Stromal cell of bone marrow (primary cell): ENCODE results near the gene TRPV4.

Experiments
- DNase-seq: peaks from one replicate; pipeline ENCODE4 v3.0.0-alpha.2; 2012; ENCODE audit warnings: low read depth

TRPV4 gene

DNA sequence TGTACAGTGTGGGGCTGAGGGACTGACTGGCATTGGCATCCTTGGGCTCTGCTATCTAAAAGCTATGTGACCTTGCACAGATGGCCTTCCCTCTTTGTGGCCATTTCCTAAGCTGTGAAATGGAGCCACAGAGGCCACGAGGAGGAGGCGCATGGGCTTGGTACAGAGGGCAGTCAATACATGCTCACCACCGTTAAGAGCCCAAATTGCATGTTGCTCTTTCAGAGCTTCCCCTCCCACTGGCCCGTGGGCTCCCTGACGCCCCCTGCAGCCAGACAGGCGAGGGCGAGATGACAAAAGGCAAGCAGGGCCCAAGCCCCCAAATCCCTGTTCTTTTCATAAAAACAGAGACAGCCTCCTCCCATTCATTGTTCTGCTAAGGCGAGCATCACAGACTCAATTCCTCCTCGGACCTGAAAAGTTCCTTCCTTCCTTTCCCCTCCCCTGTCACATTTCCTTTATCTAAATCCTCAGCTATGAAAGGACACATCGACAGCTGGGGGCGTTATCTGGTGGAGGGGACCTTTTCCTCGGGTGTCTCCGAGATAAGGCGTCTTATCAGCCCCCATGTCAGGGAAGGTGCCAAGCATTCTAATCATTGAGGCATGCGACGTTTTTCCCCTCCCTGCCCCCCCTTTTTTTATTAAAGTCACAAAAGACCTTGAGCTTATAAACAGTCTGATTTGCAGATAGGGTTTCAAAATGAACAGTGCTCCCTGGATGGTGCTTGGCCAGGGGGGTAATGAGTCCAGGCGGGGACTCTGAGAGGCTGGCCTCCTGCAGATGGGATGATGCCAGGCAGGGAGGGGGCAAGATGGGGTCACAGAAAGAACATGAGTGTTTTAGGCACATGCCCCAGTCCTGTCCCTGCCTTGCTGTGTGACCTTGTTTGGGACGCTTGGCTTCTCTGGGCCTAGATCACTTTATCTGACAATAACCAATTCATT is 93.2 kb downstream of the TRPV4 start:
- no peak for DNase-seq

DNA sequence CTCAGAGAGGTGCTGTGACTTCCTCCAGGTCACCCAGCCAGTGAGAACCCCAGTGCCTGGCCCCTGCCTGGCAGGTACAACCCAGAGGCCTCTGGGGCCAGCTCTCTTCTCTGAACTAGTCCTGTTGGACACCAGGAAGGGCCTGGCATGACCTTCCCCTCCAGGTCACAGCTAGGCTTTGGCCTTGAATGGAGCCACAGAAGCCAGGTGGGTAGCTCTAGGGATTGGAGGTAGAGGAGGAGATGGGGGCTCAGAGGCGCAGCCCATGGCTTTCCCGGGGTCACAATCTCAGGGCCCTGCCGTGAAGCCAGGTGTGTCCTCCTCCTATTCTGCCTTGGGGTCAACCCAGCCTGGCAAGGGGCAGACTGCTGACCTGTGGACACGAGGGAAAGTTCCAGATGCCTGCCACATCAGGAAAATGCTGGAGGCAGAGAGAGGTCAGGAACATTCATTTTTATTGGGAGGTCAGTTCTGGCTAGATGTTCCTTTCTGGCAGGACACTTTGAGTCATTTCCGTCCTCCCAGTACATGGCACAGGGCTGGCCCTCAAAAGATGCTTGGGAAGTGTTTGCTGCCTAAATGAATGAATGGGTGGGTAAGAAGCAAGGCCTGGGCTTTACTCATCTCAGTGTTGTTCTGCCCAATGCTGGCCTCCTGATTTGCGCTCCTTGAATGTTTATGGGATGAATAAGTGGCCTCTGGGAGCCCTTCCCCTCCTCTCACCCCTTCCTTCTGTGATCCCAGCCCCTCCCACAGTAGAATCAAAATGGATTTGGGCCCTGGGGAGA is 94.1 kb downstream of the TRPV4 start:
- no peak for DNase-seq

GRCh38 chr12:109738209-109738608 is 95.0 kb downstream of the TRPV4 start:
- DNase-seq = no peak

DNA sequence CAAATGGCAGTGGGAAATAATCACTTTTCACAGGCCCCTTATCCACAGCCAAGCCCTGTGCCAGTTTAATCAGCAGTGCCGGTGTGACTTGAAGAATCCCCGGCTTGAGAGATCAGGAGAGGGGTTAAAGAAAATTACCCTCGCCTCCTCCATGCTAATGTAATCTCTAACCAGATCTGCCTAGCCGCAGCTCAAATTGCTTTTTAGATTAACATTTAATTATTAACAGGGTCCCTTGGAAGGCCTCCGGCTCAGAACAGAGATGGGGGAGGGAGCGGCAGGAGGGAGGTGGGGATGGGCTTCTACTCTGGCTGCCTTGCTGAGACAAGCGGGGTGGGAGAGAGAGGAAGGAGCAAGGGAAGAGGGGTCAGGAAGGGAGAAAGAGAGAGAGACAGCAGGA is 95.6 kb downstream of the TRPV4 start:
- no peak for DNase-seq

GRCh38 chr12:109737126-109737525 is 96.1 kb downstream of the TRPV4 start:
- no peak for DNase-seq

DNA sequence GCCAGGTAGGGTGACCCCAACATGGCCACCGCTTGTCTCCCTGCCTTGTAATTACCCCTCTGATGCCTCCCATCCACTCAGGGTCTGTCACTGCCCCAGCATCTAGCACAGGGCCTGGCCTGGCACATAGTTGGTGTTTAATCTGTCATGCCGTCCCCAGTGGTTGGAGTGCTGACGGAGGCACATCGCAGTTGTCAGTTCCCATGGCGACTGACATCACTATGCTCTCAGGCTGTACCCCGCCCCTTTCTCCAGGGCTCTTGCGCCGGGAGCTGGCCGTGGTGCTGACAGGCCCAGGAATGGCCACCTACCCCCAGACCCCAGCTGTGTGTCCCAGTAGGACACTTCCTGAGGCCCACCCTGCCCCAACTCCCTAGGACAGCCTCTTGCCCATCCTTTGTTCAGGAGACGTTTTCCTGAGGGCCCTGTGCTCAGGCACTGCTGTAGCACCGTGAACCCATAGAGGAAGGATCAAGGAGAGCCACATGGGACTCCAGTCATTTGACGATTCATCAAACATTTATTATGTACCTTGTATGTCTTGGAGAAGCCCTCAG is 96.6 kb downstream of the TRPV4 start:
- DNase-seq = peak; percentile 31

- DNase-seq = no peak
Measured at GRCh38 chr12:109735825-109736551, 97.2 kb downstream of the TRPV4 start.

DNA sequence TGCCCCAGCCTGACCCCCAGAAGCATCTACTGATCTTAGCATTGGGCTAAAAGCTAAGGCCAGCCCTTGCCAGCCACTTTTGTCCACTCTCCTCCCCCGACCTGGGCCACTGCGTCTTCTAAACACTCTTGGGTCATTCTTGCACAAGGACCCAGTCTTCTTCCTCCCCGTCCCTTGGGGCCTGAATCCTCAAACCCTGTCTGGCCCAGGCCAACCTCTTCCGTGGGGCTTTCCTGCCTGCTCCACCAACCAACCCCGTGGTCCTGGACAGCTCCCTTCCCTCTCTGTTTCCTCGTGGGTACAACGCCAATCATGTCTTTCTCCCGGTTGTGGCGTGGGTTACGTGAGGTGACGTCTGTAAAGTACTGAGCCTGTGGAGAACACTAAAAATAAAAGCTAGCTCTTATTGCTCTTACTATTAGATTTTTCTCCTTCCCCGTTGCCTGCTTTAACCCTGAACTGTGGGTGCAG is 98.1 kb downstream of the TRPV4 start:
- no peak for DNase-seq

DNA sequence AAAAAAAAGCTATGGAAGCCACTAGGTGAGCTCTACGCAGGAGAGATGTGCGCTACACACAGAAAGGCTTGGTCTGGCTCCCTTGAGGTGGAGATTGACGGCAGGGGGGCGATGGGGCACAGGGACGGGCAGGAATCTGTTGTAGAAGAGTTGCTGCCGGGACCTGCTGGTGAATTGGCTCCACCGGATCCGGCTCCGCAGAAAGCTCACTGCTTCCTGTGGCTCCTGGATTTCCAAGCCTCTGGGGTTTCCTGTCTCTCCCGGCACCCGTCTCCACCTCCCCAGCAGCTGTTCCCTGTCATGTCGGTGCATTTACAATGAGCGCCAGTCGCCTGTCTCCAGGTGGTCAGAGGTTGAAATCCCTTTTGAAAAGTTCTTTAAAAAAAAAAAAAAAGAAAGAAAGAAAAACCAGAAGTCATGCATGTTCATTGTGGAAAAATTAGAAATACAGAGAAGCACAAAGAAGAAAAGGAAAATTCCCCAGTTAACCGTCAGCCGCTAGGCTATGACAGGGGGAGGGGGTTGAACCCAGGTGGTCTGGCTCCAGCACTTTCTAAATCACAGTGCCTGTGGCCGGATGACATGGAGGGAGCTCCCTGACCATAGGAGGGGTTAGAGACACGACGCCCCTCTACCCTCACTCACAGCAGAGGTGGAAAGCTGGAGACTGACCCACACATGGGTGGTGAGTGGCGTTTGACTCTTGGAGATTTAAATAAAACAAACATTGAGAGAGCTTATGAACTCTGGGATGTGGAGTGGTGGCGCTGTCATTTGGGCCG is 98.8 kb downstream of the TRPV4 start:
- no peak for DNase-seq
